ENCODE measurements around the gene NRL. TPM values are rescaled to one million over a fixed set of nuclear protein-coding genes. Genes with fewer than 3 reads are reported as not detected.

NRL gene
- total RNA-seq, 2 donors from 2014 or later = 1.8 to 2.2 TPM

GRCh38 chr14:24149302-24149969, 34.7 kb upstream of the NRL start:
- DNase-seq (ENCODE audit: low spot score) (no peak), ATAC-seq (no peak)
- Mint-ChIP-seq H3K9me3 (no peaks in the 10 kb centered on the region), H3K27ac (peak overlapping the region; percentile 86 to 97), H3K27me3 (no peaks in the 10 kb centered on the region), H3K4me3 (peak overlapping the region; percentile 94), H3K36me3 (peaks cover 16% of the 10 kb centered on the region), H3K4me1 (ENCODE audit: low read depth in 2 of 2) (peaks cover 34 to 42% of the 10 kb centered on the region in 2 donors)

- ATAC-seq = no peak
- peaks cover 24% of the 10 kb centered on the region for H3K36me3 Mint-ChIP-seq
- DNase-seq (ENCODE audit: low spot score) = no peak
These were observed 33.1 kb upstream of the NRL start for GRCh38 chr14:24147761-24148428.

GRCh38 chr14:24146978-24147760, 32.4 kb upstream of the NRL start, which contains the start of gene RNF31:
RNF31 (plus strand) TSS chr14:24147498; CDS start chr14:24147699, 201 bp downstream.
- peak within 1 kb of the TSS; percentile 94 for H3K4me3 Mint-ChIP-seq
- no peaks in the 10 kb centered on the region for H3K27me3 Mint-ChIP-seq

More at GRCh38 chr14:24147761-24148428, 33.1 kb upstream of the NRL start:
- H3K4me1 Mint-ChIP-seq (ENCODE audit: low read depth in 2 of 2) = peaks cover 48 to 56% of the 10 kb centered on the region in 2 donors
- peak overlapping the region; percentile 86 to 97 for H3K27ac Mint-ChIP-seq
- peak overlapping the region; percentile 94 for H3K4me3 Mint-ChIP-seq
- no peaks in the 10 kb centered on the region for H3K27me3 Mint-ChIP-seq
- H3K9me3 Mint-ChIP-seq = no peaks in the 10 kb centered on the region

GRCh38 chr14:24146453-24146977, 31.8 kb upstream of the NRL start, which contains the start of gene PSME2:
PSME2 (minus strand) TSS chr14:24146610; CDS start chr14:24146581, 29 bp downstream.
- peaks cover 27% of the 10 kb centered on the region for H3K36me3 Mint-ChIP-seq
- peak within 1 kb of the TSS; percentile 86 to 97 for H3K27ac Mint-ChIP-seq

More at GRCh38 chr14:24146978-24147760, 32.4 kb upstream of the NRL start, which contains the start of gene RNF31:
- DNase-seq (ENCODE audit: low spot score) (peak; percentile 99), ATAC-seq (peak; percentile 92 to 94)
- peaks cover 52 to 59% of the 10 kb centered on the region in 2 donors for H3K4me1 Mint-ChIP-seq (ENCODE audit: low read depth in 2 of 2)
- H3K27ac Mint-ChIP-seq = peak within 1 kb of the TSS; percentile 86 to 97
- no peaks in the 10 kb centered on the region for H3K9me3 Mint-ChIP-seq
- peaks cover 27% of the 10 kb centered on the region for H3K36me3 Mint-ChIP-seq

GRCh38 chr14:24145690-24146452, 31.1 kb upstream of the NRL start:
- peaks cover 27% of the 10 kb centered on the region for H3K36me3 Mint-ChIP-seq

More at GRCh38 chr14:24146453-24146977, 31.8 kb upstream of the NRL start, which contains the start of gene PSME2:
- no peaks in the 10 kb centered on the region for H3K27me3 Mint-ChIP-seq
- peak within 1 kb of the TSS; percentile 94 for H3K4me3 Mint-ChIP-seq
- peak; percentile 83 to 88 for ATAC-seq
- peaks cover 58 to 65% of the 10 kb centered on the region in 2 donors for H3K4me1 Mint-ChIP-seq (ENCODE audit: low read depth in 2 of 2)
- DNase-seq (ENCODE audit: low spot score) = peak; percentile 97
- no peaks in the 10 kb centered on the region for H3K9me3 Mint-ChIP-seq

GRCh38 chr14:24145219-24145618, 30.5 kb upstream of the NRL start:
- peaks cover 27% of the 10 kb centered on the region for H3K36me3 Mint-ChIP-seq
- no peaks in the 10 kb centered on the region for H3K9me3 Mint-ChIP-seq
- ATAC-seq (no peak), DNase-seq (ENCODE audit: low spot score) (no peak)
- H3K4me1 Mint-ChIP-seq (ENCODE audit: low read depth in 2 of 2) = peaks cover 58 to 60% of the 10 kb centered on the region in 2 donors
- H3K27me3 Mint-ChIP-seq = no peaks in the 10 kb centered on the region
- peak overlapping the region; percentile 86 to 97 for H3K27ac Mint-ChIP-seq
- H3K4me3 Mint-ChIP-seq = peak overlapping the region; percentile 94

More at GRCh38 chr14:24145690-24146452, 31.1 kb upstream of the NRL start:
- ATAC-seq = no peak
- H3K9me3 Mint-ChIP-seq = no peaks in the 10 kb centered on the region
- H3K4me3 Mint-ChIP-seq = peak overlapping the region; percentile 94
- DNase-seq (ENCODE audit: low spot score) = no peak
- peak overlapping the region; percentile 86 to 97 for H3K27ac Mint-ChIP-seq
- no peaks in the 10 kb centered on the region for H3K27me3 Mint-ChIP-seq
- H3K4me1 Mint-ChIP-seq (ENCODE audit: low read depth in 2 of 2) = peaks cover 59 to 65% of the 10 kb centered on the region in 2 donors

- Mint-ChIP-seq H3K4me3 (peak overlapping the region; percentile 94), H3K36me3 (peaks cover 26% of the 10 kb centered on the region), H3K4me1 (ENCODE audit: low read depth in 2 of 2) (peaks cover 60 to 61% of the 10 kb centered on the region in 2 donors), H3K9me3 (no peaks in the 10 kb centered on the region), H3K27ac (peak overlapping the region; percentile 64 to 86), H3K27me3 (no peaks in the 10 kb centered on the region)
- ATAC-seq (no peak), DNase-seq (ENCODE audit: low spot score) (no peak)
These were observed 29.7 kb upstream of the NRL start for GRCh38 chr14:24144451-24144850.

- Mint-ChIP-seq H3K27me3 (no peaks in the 10 kb centered on the region), H3K9me3 (no peaks in the 10 kb centered on the region), H3K4me3 (peak overlapping the region; percentile 94), H3K36me3 (peaks cover 31% of the 10 kb centered on the region), H3K27ac (peak overlapping the region; percentile 86 to 97), H3K4me1 (ENCODE audit: low read depth in 2 of 2) (peaks cover 57 to 63% of the 10 kb centered on the region in 2 donors)
- DNase-seq (ENCODE audit: low spot score) (no peak), ATAC-seq (no peak)
These were observed 28.8 kb upstream of the NRL start for GRCh38 chr14:24143511-24143910.

- Mint-ChIP-seq H3K36me3 (peaks cover 35% of the 10 kb centered on the region), H3K4me3 (peak within 1 kb of the TSS; percentile 85)
These were observed 26.5 kb upstream of the NRL start, which contains the start of gene EMC9 for GRCh38 chr14:24141097-24141880. EMC9 (minus strand) TSS chr14:24141591; CDS start chr14:24141304, 287 bp downstream.

GRCh38 chr14:24139272-24139934, 24.7 kb upstream of the NRL start:
- no peak for DNase-seq (ENCODE audit: low spot score)
- H3K4me3 Mint-ChIP-seq = peak overlapping the region; percentile 85
- no peak for ATAC-seq
- H3K36me3 Mint-ChIP-seq = peaks cover 23% of the 10 kb centered on the region
- H3K9me3 Mint-ChIP-seq = no peaks in the 10 kb centered on the region
- H3K27me3 Mint-ChIP-seq = no peaks in the 10 kb centered on the region
- peak overlapping the region; percentile 86 to 97 for H3K27ac Mint-ChIP-seq
- peaks cover 54 to 59% of the 10 kb centered on the region in 2 donors for H3K4me1 Mint-ChIP-seq (ENCODE audit: low read depth in 2 of 2)

More at GRCh38 chr14:24141097-24141880, 26.5 kb upstream of the NRL start, which contains the start of gene EMC9:
- ATAC-seq (peak; percentile 95), DNase-seq (ENCODE audit: low spot score) (peak; percentile 99)
- peak within 1 kb of the TSS; percentile 86 to 97 for H3K27ac Mint-ChIP-seq
- peaks cover 64 to 65% of the 10 kb centered on the region in 2 donors for H3K4me1 Mint-ChIP-seq (ENCODE audit: low read depth in 2 of 2)
- H3K27me3 Mint-ChIP-seq = no peaks in the 10 kb centered on the region
- no peaks in the 10 kb centered on the region for H3K9me3 Mint-ChIP-seq

GRCh38 chr14:24138396-24139271, 23.9 kb upstream of the NRL start:
- peaks cover 19% of the 10 kb centered on the region for H3K36me3 Mint-ChIP-seq
- no peaks in the 10 kb centered on the region for H3K27me3 Mint-ChIP-seq

More at GRCh38 chr14:24138396-24139271, 23.9 kb upstream of the NRL start:
- Mint-ChIP-seq H3K27ac (peak overlapping the region; percentile 86 to 97), H3K4me3 (peak overlapping the region; percentile 85), H3K9me3 (no peaks in the 10 kb centered on the region), H3K4me1 (ENCODE audit: low read depth in 2 of 2) (peaks cover 46 to 52% of the 10 kb centered on the region in 2 donors)
- no peak for ATAC-seq
- no peak for DNase-seq (ENCODE audit: low spot score)

All from natural killer cell treated with Interleukin-12 subunit alpha and Interleukin-12 subunit beta and Interleukin-15 and Interleukin-18, amount 100 ng/mL, for 72 hours (primary cell).